HCT116 (cell line): Measurements from ENCODE around the gene TLX2. TPM values are rescaled to one million over a fixed set of nuclear protein-coding genes. Genes with fewer than 3 reads are reported as not detected.

Experiments used
- ATAC-seq: fragments of 200-7000 bp; cut with Tn5 transposase; 2 replicates; pipeline ENCODE4 v1.9.1; 2020; ENCODE audit warnings: mild to moderate bottlenecking, moderate library complexity
- BruUV-seq: library from RNA; stranded (reverse); fragments of 400-500 nt; replicated peaks from 2 replicates; lab custom pipeline; 2021; lab: Mats Ljungman, UMichigan
- CTCF ChIA-PET: fragments of 300-600 bp; sonication (Branson Sonifier 250); formaldehyde crosslinking; loops from one replicate; lab custom pipeline; 2021; ENCODE audit warnings: antibody characterized with exemption; lab: Charles Lee
- POLR2A ChIA-PET: fragments of 300-600, 350-600 bp; sonication (Branson Sonifier 250); formaldehyde crosslinking; loops from one replicate; lab custom pipeline; 2021; ENCODE audit warnings: antibody characterized with exemption; lab: Charles Lee
- RAD21 ChIA-PET, 2 experiments: fragments of 300-600 bp; sonication (Branson Sonifier 250); formaldehyde crosslinking; loops; one replicate each; lab custom pipeline; 2023; ENCODE audit warnings: low total read pairs in 2 of 2; ENCODE audit not compliant: uncharacterized antibody in 2 of 2, unreplicated experiment in 2 of 2, low non-redundant PET in 1 of 2; lab: Charles Lee
- DNase-seq: peaks from one replicate; pipeline ENCODE4 v3.0.0-alpha.2; 2010; ENCODE audit warnings: low read depth, low spot score
- H2AFZ ChIP-seq: fragments of 200-600 bp; shearing (Covaris generic), sonication (generic); 2 replicates; pipeline ENCODE4 v1.6.1; 2017; ENCODE audit warnings: low read depth, mixed run types, mixed read lengths, antibody characterized with exemption, low read length; ENCODE audit not compliant: poor library complexity, severe bottlenecking
- H3K27ac ChIP-seq: 2 replicates; pipeline ENCODE4 v1.5.1; 2012; ENCODE audit warnings: low read depth, low read length
- H3K27me3 ChIP-seq: fragments of 200-600 bp; sonication (generic); 2 replicates; pipeline ENCODE4 v1.6.1; 2016; ENCODE audit warnings: mixed run types, low read length, mixed read lengths; ENCODE audit not compliant: insufficient read depth
- H3K36me3 ChIP-seq, 2 experiments: fragments of 200-500 bp in 1 of 2; fragments of 200-600 bp in 1 of 2; sonication (Bioruptor generic) in 1 of 2; sonication (generic) in 1 of 2; 2 replicates each; pipeline versions ENCODE4 v1.5.1 to v1.6.1; 2014 to 2016; ENCODE audit warnings: low read length in 2 of 2, inconsistent platforms in 1 of 2, mixed read lengths in 1 of 2, mixed run types in 1 of 2; ENCODE audit not compliant: insufficient read depth in 2 of 2, control insufficient read depth in 1 of 2
- H3K4me1 ChIP-seq, 2 experiments: fragments of 200-600 bp in 1 of 2; sonication (generic) in 1 of 2; 2 replicates each; pipeline versions ENCODE4 v1.5.1 to v1.6.1; 2012 to 2017; ENCODE audit warnings: low read length in 2 of 2, inconsistent platforms in 1 of 2, mild to moderate bottlenecking in 1 of 2, mixed read lengths in 1 of 2, mixed run types in 1 of 2, moderate library complexity in 1 of 2; ENCODE audit not compliant: insufficient read depth in 2 of 2, control insufficient read depth in 1 of 2
- H3K4me2 ChIP-seq: fragments of 200-600 bp; sonication (generic); 2 replicates; pipeline ENCODE4 v1.6.1; 2017; ENCODE audit warnings: mixed run types, low read length, mixed read lengths
- H3K4me3 ChIP-seq, 2 experiments: fragments of 200-600 bp in 1 of 2; sonication (generic) in 1 of 2; replicated peaks in 1 of 2; 2 replicates each; pipeline ENCODE4 v1.5.1; 2011 to 2016; ENCODE audit warnings: low read length in 2 of 2, control low read depth in 1 of 2, low read depth in 1 of 2, mild to moderate bottlenecking in 1 of 2, mixed read lengths in 1 of 2, mixed run types in 1 of 2
- H3K79me2 ChIP-seq: fragments of 200-600 bp; sonication (generic); 2 replicates; pipeline ENCODE4 v1.6.1; 2017; ENCODE audit warnings: mild to moderate bottlenecking, mixed run types, low read length, moderate library complexity, mixed read lengths; ENCODE audit not compliant: insufficient read depth
- H3K9ac ChIP-seq: fragments of 200-600 bp; sonication (generic); 2 replicates; pipeline ENCODE4 v1.6.1; 2016; ENCODE audit warnings: low read length, mixed read lengths
- H3K9me2 ChIP-seq: fragments of 200-600 bp; sonication (generic), shearing (Covaris generic); 2 replicates; pipeline ENCODE4 v1.6.1; 2017; ENCODE audit warnings: mixed run types, mild to moderate bottlenecking, moderate library complexity; ENCODE audit not compliant: insufficient read depth
- H3K9me3 ChIP-seq, 2 experiments: fragments of 200-500 bp in 1 of 2; fragments of 200-600 bp in 1 of 2; sonication (Bioruptor generic) in 1 of 2; sonication (generic) in 1 of 2; 2 replicates each; pipeline ENCODE4 v1.6.1; 2014 to 2017; ENCODE audit warnings: low read length in 2 of 2, mixed read lengths in 2 of 2, inconsistent platforms in 1 of 2, low read depth in 1 of 2, mild to moderate bottlenecking in 1 of 2, mixed run types in 1 of 2, moderate library complexity in 1 of 2; ENCODE audit not compliant: control insufficient read depth in 1 of 2, insufficient read depth in 1 of 2
- H4K20me1 ChIP-seq: fragments of 200-600 bp; sonication (generic), shearing (Covaris generic); 2 replicates; pipeline ENCODE4 v1.6.1; 2017; ENCODE audit warnings: mixed run types, mild to moderate bottlenecking, moderate library complexity; ENCODE audit not compliant: insufficient read depth
- CTCF ChIP-seq, 3 experiments: fragments of 200-600 bp in 1 of 3; sonication (generic) in 1 of 3; IDR thresholded peaks in 2 of 3; conservative IDR thresholded peaks in 1 of 3; 2 replicates each; pipeline ENCODE4 v1.5.1; 2012 to 2017; ENCODE audit warnings: low read depth in 2 of 3, low read length in 2 of 3, antibody characterized with exemption in 1 of 3, borderline replicate concordance in 1 of 3, control low read depth in 1 of 3, mild to moderate bottlenecking in 1 of 3, mixed read lengths in 1 of 3, mixed run types in 1 of 3, moderate library complexity in 1 of 3; ENCODE audit not compliant: insufficient read depth in 1 of 3
- EZH2 ChIP-seq: fragments of 200-600 bp; sonication (generic); IDR thresholded peaks from 2 replicates; pipeline ENCODE4 v1.6.1; 2017; ENCODE audit warnings: antibody characterized with exemption, mixed run types
- EZH2phosphoT487 ChIP-seq: fragments of 200-600 bp; IDR thresholded peaks from 2 replicates; pipeline ENCODE4 v1.6.1; 2018; ENCODE audit warnings: antibody characterized with exemption, borderline replicate concordance
- FOSL1 ChIP-seq: IDR thresholded peaks from 2 replicates; pipeline ENCODE4 v1.6.1; 2012; ENCODE audit warnings: low read depth
- MAX ChIP-seq: IDR thresholded peaks from 2 replicates; pipeline ENCODE4 v1.6.1; 2012
- REST ChIP-seq: IDR thresholded peaks from 2 replicates; pipeline ENCODE4 v1.6.1; 2012; ENCODE audit warnings: low read depth
- SP1 ChIP-seq: IDR thresholded peaks from 2 replicates; pipeline ENCODE4 v1.6.1; 2012; ENCODE audit warnings: low read depth
- YY1 ChIP-seq: IDR thresholded peaks from 2 replicates; pipeline ENCODE4 v1.6.1; 2011; ENCODE audit warnings: low read length, low read depth, moderate library complexity, mild to moderate bottlenecking; ENCODE audit not compliant: insufficient replicate concordance; ENCODE audit errors: extremely low read depth
- intact Hi-C: fragments of 100-400 bp; cut with micrococcal nuclease; formaldehyde crosslinking; loops from 2 replicates; pipeline ENCODE4 v1.10.0; 2022
- total RNA-seq: library from RNA; stranded (reverse); gene quantifications from one replicate; pipeline ENCODE4 v1.2.1, GENCODE V29; 2021; ENCODE audit not compliant: unreplicated experiment

Gene TLX2
- total RNA-seq, 1 experiment from 2014 or later = not detected

- no TSS peak for BruUV-seq
- no peak for TF ChIP-seq EZH2phosphoT487
- no peak for TF ChIP-seq EZH2
- TF ChIP-seq CTCF (IDR thresholded peaks at IDR 0.05 in 2 of 3, conservative IDR thresholded peaks at IDR 0.05 in 1 of 3; ENCODE audit: borderline replicate concordance in 1 of 3, insufficient read depth in 1 of 3, low read depth in 2 of 3, low read length in 2 of 3) = no peak
- no peak for TF ChIP-seq FOSL1
- no peak for TF ChIP-seq YY1
- TF ChIP-seq SP1 = no peak
- no peak for TF ChIP-seq REST
- no peak for TF ChIP-seq MAX
- no peak for DNase-seq
- ChIA-PET RAD21 (no interaction called here), POLR2A (no interaction called here), CTCF (no interaction called here)
- Histone ChIP-seq H2AFZ (no peak within 1 kb of the TSS), H3K27me3 (no peaks in the 10 kb centered on the region), H3K4me2 (no peak within 1 kb of the TSS), H3K9me2 (no peaks in the 10 kb centered on the region), H3K9me3 (no peaks in the 10 kb centered on the region), H3K4me3 (no peak within 1 kb of the TSS), H3K79me2 (no peaks in the 10 kb centered on the region), H3K4me1 (peaks cover 16 to 34% of the 10 kb centered on the region in 2 experiments), H3K9ac (no peak within 1 kb of the TSS), H4K20me1 (no peaks in the 10 kb centered on the region), H3K27ac (no peak within 1 kb of the TSS), H3K36me3 (no peaks in the 10 kb centered on the region)
- intact Hi-C loops = no loop called here
- no peak for ATAC-seq
Measured at GRCh38 chr2:74499267-74499939, 14.8 kb upstream of the TLX2 start, which contains the start of gene LBX2. Gene LBX2, minus strand, starts transcription at chr2:74499603. Its CDS starts 66 bp downstream, at chr2:74499537.
